Measurements from ENCODE around the gene KIF13A.

The KIF13A gene

DNA sequence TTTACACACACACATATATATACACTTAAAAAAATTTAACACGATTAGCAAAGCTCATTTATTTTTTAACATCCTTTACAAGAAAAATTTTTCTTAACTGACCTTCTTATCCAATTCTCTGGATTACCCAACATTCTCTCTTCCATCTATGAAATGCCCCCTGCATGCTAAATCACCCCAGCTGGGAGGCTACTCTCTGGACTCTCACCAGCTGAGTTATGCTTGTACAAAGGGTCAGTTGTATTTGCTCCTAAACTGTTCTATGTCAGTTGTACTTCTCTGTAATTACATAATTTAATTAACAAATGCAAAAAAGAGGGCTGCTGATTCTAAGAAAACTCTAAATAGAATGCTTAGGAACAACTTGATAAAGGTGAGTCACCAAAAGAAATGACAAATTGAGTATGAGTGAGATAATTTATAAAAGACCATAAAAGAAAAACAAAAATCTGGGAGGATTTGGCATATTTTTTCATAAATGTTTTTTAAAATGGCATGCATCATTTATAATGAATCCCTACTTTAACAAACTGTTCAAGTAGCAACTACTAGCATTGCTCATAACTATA, 120.5 kb downstream of the KIF13A start:
- no peak for DNase-seq (ENCODE audit: low read depth)
- TF ChIP-seq, protein P1, sequence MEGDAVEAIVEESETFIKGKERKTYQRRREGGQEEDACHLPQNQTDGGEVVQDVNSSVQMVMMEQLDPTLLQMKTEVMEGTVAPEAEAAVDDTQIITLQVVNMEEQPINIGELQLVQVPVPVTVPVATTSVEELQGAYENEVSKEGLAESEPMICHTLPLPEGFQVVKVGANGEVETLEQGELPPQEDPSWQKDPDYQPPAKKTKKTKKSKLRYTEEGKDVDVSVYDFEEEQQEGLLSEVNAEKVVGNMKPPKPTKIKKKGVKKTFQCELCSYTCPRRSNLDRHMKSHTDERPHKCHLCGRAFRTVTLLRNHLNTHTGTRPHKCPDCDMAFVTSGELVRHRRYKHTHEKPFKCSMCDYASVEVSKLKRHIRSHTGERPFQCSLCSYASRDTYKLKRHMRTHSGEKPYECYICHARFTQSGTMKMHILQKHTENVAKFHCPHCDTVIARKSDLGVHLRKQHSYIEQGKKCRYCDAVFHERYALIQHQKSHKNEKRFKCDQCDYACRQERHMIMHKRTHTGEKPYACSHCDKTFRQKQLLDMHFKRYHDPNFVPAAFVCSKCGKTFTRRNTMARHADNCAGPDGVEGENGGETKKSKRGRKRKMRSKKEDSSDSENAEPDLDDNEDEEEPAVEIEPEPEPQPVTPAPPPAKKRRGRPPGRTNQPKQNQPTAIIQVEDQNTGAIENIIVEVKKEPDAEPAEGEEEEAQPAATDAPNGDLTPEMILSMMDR (conservative IDR thresholded peaks at IDR 0.05; ENCODE audit: low read depth, low read length), result no peak
- H3K4me3 ChIP-seq (ENCODE audit: low read length), result no peak overlapping the region

DNA sequence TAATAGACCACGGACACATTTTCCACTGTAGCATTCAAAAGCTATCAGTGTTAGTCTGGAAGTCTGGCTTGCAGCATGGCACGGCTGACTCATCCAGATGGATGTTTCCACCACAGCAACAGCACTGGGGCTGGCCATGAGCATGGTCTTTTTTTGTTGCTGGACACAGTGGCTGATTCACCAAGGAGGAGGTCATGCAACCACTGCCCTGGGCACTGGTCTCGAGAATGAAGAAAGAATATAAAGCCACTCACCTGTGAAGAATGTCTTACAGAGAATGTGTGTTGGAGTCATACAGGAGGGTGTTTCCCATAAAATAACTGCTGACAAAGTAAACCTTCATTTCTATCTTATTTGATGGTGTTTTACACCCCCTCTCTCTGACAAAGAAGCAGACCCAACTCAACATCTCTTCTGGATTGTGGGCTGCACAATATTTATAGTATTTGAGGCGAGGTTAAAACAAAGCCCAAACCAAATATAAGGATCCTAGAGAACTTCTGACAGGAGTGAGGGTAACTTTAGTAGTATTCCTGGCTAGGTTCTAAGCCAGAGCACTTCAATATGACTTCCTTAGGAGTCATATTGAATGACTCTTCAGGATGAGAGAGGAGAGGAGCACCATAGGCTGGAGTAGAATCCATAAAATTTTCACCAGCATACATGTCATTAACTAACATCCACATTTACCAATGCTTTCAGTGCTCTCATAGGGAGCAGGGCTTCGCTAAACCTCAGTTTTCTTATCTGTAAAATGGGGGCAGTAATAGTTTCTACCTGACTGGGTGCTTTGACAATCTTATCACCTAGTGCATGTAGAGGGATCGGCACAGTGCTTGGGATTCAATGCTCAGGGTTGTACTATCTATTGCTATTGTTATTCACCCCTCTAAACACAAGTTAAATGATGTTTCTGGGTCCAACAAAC, 121.4 kb downstream of the KIF13A start:
- TF ChIP-seq, protein P1 (conservative IDR thresholded peaks at IDR 0.05; ENCODE audit: low read depth, low read length), result no peak
- no peak overlapping the region for H3K4me3 ChIP-seq (ENCODE audit: low read length)
- DNase-seq (ENCODE audit: low read depth), result peak; percentile 81

DNA sequence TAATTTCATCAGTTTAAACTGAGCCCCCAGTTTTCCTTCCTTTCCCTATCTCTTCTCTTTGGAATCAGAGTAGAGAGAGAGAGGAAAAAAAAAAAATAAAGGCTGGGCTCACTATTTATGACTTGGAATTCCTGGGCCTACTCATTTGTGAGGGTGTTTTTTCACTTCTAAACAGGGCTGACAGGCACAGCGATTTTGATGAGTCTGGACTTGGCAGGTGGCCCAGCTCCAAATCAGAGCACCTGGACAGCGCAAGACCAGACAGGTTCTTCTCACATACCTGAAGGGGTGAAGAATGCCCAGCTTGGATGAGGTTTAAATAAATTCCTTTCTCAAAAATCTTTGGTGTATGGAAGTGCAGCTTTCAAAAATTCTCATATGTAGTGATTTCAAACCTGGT, 122.2 kb downstream of the KIF13A start:
- H3K4me3 ChIP-seq (ENCODE audit: low read length), result no peak overlapping the region
- DNase-seq (ENCODE audit: low read depth), result no peak
- TF ChIP-seq, protein P1 (conservative IDR thresholded peaks at IDR 0.05; ENCODE audit: low read depth, low read length), result no peak

DNA sequence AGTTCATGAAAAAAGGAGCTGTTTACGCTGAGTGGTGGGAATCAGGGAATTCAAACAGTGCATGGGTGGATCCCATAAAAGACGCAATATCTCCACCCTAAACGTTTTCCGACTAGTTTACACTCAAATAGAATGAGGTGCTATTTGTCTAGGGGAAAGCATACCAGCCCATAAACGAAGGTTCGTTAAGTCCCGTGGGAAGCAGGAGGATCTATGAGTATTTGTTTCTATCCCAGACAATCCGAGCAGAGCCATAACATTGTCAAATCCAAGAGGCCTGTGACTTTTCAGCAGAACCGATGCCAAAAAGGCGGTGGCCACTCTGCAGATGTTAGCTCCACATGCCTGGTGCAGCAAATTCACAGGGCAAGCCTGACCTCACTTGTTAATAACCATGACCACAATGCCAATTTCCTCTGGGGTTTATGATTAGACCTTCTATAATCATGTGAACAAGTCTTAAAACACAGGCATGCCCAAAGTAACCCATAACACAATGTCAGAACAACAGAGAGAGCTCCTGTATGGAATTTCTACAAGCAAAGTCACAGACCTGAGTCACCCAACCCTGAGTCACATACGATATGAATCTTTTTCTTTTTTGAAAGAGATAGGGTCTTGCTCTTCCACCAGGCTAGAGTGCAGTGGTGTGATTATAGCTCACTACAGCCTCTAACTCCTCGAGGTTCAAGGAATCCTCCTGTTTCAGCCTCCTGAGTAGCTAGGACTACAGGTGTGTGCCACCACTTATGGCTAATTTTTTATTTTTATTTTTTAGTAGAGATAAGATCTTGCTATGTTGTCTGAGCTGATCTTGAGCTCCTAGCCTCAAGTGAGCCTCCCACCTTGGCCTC, 123.3 kb downstream of the KIF13A start:
- H3K4me3 ChIP-seq (ENCODE audit: low read length), result no peak overlapping the region
- TF ChIP-seq, protein P1 (conservative IDR thresholded peaks at IDR 0.05; ENCODE audit: low read depth, low read length), result no peak
- peak; percentile 73 for DNase-seq (ENCODE audit: low read depth)

DNA sequence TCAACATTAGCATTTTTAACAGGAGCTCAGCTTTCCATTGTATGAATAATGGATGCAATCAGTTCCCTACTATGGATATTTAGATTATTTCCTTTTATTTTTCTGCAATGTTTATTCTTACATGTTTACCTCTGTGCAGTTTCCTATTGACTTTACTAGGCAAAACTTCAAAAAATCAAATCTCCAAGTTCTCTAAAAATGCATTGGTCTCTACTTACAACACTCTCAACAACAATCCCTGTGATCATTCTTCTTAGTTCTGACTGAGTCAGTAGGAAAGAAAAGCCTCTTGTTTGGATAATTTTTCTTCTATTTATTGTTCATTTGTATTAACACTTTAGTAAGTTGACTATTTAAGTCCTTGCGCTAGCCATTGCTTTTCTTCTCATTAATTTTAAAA, 126.1 kb downstream of the KIF13A start:
- H3K4me3 ChIP-seq (ENCODE audit: low read length), result no peak overlapping the region
- TF ChIP-seq, protein P1 (conservative IDR thresholded peaks at IDR 0.05; ENCODE audit: low read depth, low read length), result no peak
- DNase-seq (ENCODE audit: low read depth), result no peak

DNA sequence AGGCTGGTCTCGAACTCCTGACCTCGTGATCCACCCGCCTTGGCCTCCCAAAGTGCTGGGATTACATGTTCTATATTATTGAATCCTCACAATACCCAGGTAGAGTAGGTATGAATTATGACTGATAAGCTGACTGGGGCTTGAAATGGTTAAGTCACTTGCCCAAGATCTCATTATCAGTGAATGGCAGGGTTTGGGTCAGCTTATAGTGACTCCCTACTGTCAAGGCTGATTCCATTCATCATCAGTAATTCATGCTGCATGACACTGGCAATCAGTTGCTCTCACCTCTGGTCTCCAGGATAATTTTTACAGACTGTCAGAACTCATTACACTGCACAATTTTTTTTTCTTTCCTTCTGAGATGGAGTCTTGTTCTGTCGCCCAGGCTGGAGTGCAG, 127.6 kb downstream of the KIF13A start:
- no peak overlapping the region for H3K4me3 ChIP-seq (ENCODE audit: low read length)
- TF ChIP-seq, protein P1 (conservative IDR thresholded peaks at IDR 0.05; ENCODE audit: low read depth, low read length), result no peak
- DNase-seq (ENCODE audit: low read depth), result no peak
